Measurements from ENCODE around the gene ZBTB47. TPM values are rescaled to one million over a fixed set of nuclear protein-coding genes. Genes with fewer than 3 reads are reported as not detected.

ZBTB47 gene
- total RNA-seq, 5 donors from 2014 or later (not counting 1 experiment from before 2014, with no cell fraction given): 0.53 to 1.2 (median 0.98) TPM

GRCh38 chr3:42670670-42671069 lies 17.2 kb downstream of the ZBTB47 start:
- Mint-ChIP-seq H3K27me3 (peaks cover 0 to 5% of the 10 kb centered on the region in 2 donors), H3K9me3 (peaks cover 0 to 7% (median 3%) of the 10 kb centered on the region in 3 donors), H3K4me1 (no peaks in the 10 kb centered on the region), H3K36me3 (no peaks in the 10 kb centered on the region), H3K27ac (no peak overlapping the region), H3K4me3 (no peak overlapping the region)
- DNase-seq: peak in 1 of 35 experiments; percentile 7
- no peaks in the 10 kb centered on the region for H3K9me3 ChIP-seq
- H3K4me3 ChIP-seq (ENCODE audit: control insufficient read depth in 1 of 2, extremely low read depth in 1 of 2, low read length in 1 of 2): no peak overlapping the region
- H3K4me1 ChIP-seq (ENCODE audit: control insufficient read depth in 1 of 2, extremely low read depth in 1 of 2, insufficient read depth in 2 of 2, low read length in 2 of 2): no peaks in the 10 kb centered on the region
- peaks cover 0 to 20% of the 10 kb centered on the region in 2 experiments for H3K27me3 ChIP-seq (replicated peaks in 1 of 2; ENCODE audit: control insufficient read depth in 2 of 2, extremely low read depth in 1 of 2, insufficient read depth in 2 of 2, low read length in 1 of 2)
- H3K27ac ChIP-seq (ENCODE audit: low read length): no peak overlapping the region
- no peaks in the 10 kb centered on the region for H3K36me3 ChIP-seq (ENCODE audit: control insufficient read depth in 2 of 2, extremely low read depth in 1 of 2, insufficient read depth in 1 of 2, low read length in 1 of 2)
- POLR2A ChIA-PET: no interaction called here
- CTCF ChIA-PET: no interaction called here
- no peak for ATAC-seq (replicated peaks in 1 of 4)
- WGBS (ENCODE audit: insufficient coverage): no CpG with 5 or more reads among the region's 1 CpG

- CTCF ChIA-PET: no interaction called here
- Mint-ChIP-seq H3K27ac (no peak overlapping the region), H3K4me3 (no peak overlapping the region), H3K27me3 (peaks cover 0 to 2% of the 10 kb centered on the region in 2 donors), H3K9me3 (peaks cover 3 to 24% (median 9%) of the 10 kb centered on the region in 3 donors), H3K36me3 (peaks cover under 1% of the 10 kb centered on the region), H3K4me1 (no peaks in the 10 kb centered on the region)
- no peak overlapping the region for H3K4me3 ChIP-seq (ENCODE audit: control insufficient read depth in 1 of 2, extremely low read depth in 1 of 2, low read length in 1 of 2)
- H3K36me3 ChIP-seq (ENCODE audit: control insufficient read depth in 2 of 2, extremely low read depth in 1 of 2, insufficient read depth in 1 of 2, low read length in 1 of 2): no peaks in the 10 kb centered on the region
- H3K27ac ChIP-seq (ENCODE audit: low read length): no peak overlapping the region
- H3K27me3 ChIP-seq (replicated peaks in 1 of 2; ENCODE audit: control insufficient read depth in 2 of 2, extremely low read depth in 1 of 2, insufficient read depth in 2 of 2, low read length in 1 of 2): peaks cover 0 to 10% of the 10 kb centered on the region in 2 experiments
- POLR2A ChIA-PET: no interaction called here
- H3K4me1 ChIP-seq (ENCODE audit: control insufficient read depth in 1 of 2, extremely low read depth in 1 of 2, insufficient read depth in 2 of 2, low read length in 2 of 2): no peaks in the 10 kb centered on the region
- H3K9me3 ChIP-seq: no peaks in the 10 kb centered on the region
- no peak for ATAC-seq (replicated peaks in 1 of 4)
- no CpG with 5 or more reads among the region's 1 CpG for WGBS (ENCODE audit: insufficient coverage)
- DNase-seq: no peak
Observed at GRCh38 chr3:42672515-42672914, 19.0 kb downstream of the ZBTB47 start.

DNA sequence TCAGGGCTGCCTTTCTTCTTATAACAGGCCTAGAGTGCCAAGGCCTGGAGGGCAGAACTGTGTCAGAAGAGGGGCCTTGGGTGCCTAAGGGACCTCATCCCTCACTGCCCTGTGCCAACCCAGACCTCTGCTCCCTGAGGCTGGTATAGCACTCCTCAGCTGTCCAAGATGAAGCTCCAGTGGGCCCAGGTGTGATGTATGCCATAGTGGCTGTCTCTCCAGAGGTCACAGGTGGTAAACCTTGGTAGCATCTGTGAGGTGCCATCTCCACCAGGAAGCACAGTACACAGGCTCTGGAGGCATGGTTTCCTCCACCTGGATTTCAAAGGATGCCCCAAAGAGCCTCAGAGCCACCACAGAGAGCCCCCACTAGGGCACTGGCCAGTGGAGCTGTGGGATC lies 19.6 kb downstream of the ZBTB47 start:
- no peaks in the 10 kb centered on the region for H3K36me3 ChIP-seq (ENCODE audit: control insufficient read depth in 2 of 2, extremely low read depth in 1 of 2, insufficient read depth in 1 of 2, low read length in 1 of 2)

GRCh38 chr3:42674146-42674545 lies 20.6 kb downstream of the ZBTB47 start:
- Mint-ChIP-seq H3K4me1 (no peaks in the 10 kb centered on the region), H3K27me3 (no peaks in the 10 kb centered on the region), H3K27ac (no peak overlapping the region), H3K36me3 (peaks cover 5% of the 10 kb centered on the region), H3K4me3 (no peak overlapping the region), H3K9me3 (peaks cover 10 to 34% (median 21%) of the 10 kb centered on the region in 3 donors)
- H3K9me3 ChIP-seq: no peaks in the 10 kb centered on the region
- H3K27ac ChIP-seq (ENCODE audit: low read length): no peak overlapping the region
- DNase-seq (no peak), ATAC-seq (replicated peaks in 1 of 4) (no peak)
- no CpG with 5 or more reads among the region's 3 CpGs for WGBS (ENCODE audit: insufficient coverage)
- no peaks in the 10 kb centered on the region for H3K4me1 ChIP-seq (ENCODE audit: control insufficient read depth in 1 of 2, extremely low read depth in 1 of 2, insufficient read depth in 2 of 2, low read length in 2 of 2)
- no peaks in the 10 kb centered on the region for H3K27me3 ChIP-seq (replicated peaks in 1 of 2; ENCODE audit: control insufficient read depth in 2 of 2, extremely low read depth in 1 of 2, insufficient read depth in 2 of 2, low read length in 1 of 2)
- no peaks in the 10 kb centered on the region for H3K36me3 ChIP-seq (ENCODE audit: control insufficient read depth in 2 of 2, extremely low read depth in 1 of 2, insufficient read depth in 1 of 2, low read length in 1 of 2)
- no peak overlapping the region for H3K4me3 ChIP-seq (ENCODE audit: control insufficient read depth in 1 of 2, extremely low read depth in 1 of 2, low read length in 1 of 2)
- ChIA-PET POLR2A (no interaction called here), CTCF (no interaction called here)

More for the DNA sequence above, 19.6 kb downstream of the ZBTB47 start:
- Mint-ChIP-seq H3K27ac (no peak overlapping the region), H3K9me3 (peaks cover 9 to 29% (median 15%) of the 10 kb centered on the region in 3 donors), H3K36me3 (peaks cover 5% of the 10 kb centered on the region), H3K27me3 (no peaks in the 10 kb centered on the region), H3K4me1 (no peaks in the 10 kb centered on the region), H3K4me3 (no peak overlapping the region)
- Histone ChIP-seq H3K27me3 (replicated peaks in 1 of 2; ENCODE audit: control insufficient read depth in 2 of 2, extremely low read depth in 1 of 2, insufficient read depth in 2 of 2, low read length in 1 of 2) (peaks cover 0 to 6% of the 10 kb centered on the region in 2 experiments), H3K4me3 (ENCODE audit: control insufficient read depth in 1 of 2, extremely low read depth in 1 of 2, low read length in 1 of 2) (no peak overlapping the region), H3K4me1 (ENCODE audit: control insufficient read depth in 1 of 2, extremely low read depth in 1 of 2, insufficient read depth in 2 of 2, low read length in 2 of 2) (no peaks in the 10 kb centered on the region), H3K9me3 (no peaks in the 10 kb centered on the region), H3K27ac (ENCODE audit: low read length) (no peak overlapping the region)
- no peak for DNase-seq
- POLR2A ChIA-PET: no interaction called here
- no peak for ATAC-seq (replicated peaks in 1 of 4)
- CTCF ChIA-PET: no interaction called here

DNA sequence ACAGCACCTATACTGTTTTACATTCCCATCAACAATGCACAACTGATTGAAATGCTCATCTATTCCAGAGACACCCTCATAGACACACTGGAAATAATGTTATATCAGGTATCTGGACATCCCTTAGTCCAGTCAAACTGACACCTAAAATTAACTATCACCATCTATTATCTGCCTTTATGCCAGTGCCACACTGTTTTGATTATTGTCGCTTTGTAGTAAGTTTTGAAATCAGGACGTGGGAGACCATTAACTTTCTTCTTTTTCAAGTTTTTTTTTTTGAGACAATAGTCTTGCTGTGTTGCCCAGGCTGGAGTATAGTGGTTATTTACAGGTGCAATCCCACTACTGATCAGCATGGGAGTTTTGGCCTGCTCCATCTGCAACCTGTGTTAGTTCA lies 22.4 kb downstream of the ZBTB47 start:
- ChIA-PET CTCF (no interaction called here), POLR2A (no interaction called here)
- Mint-ChIP-seq H3K4me1 (no peaks in the 10 kb centered on the region), H3K9me3 (peaks cover 10 to 34% (median 21%) of the 10 kb centered on the region in 3 donors), H3K36me3 (peaks cover 5% of the 10 kb centered on the region), H3K27me3 (no peaks in the 10 kb centered on the region), H3K27ac (no peak overlapping the region), H3K4me3 (no peak overlapping the region)
- Histone ChIP-seq H3K9me3 (no peaks in the 10 kb centered on the region), H3K27ac (ENCODE audit: low read length) (no peak overlapping the region), H3K4me3 (ENCODE audit: control insufficient read depth in 1 of 2, extremely low read depth in 1 of 2, low read length in 1 of 2) (no peak overlapping the region), H3K27me3 (replicated peaks in 1 of 2; ENCODE audit: control insufficient read depth in 2 of 2, extremely low read depth in 1 of 2, insufficient read depth in 2 of 2, low read length in 1 of 2) (peaks cover 0 to 2% of the 10 kb centered on the region in 2 experiments), H3K36me3 (ENCODE audit: control insufficient read depth in 2 of 2, extremely low read depth in 1 of 2, insufficient read depth in 1 of 2, low read length in 1 of 2) (no peaks in the 10 kb centered on the region), H3K4me1 (ENCODE audit: control insufficient read depth in 1 of 2, extremely low read depth in 1 of 2, insufficient read depth in 2 of 2, low read length in 2 of 2) (no peaks in the 10 kb centered on the region)
- no CpG with 5 or more reads among the region's 2 CpGs for WGBS (ENCODE audit: insufficient coverage)
- no peak for ATAC-seq (replicated peaks in 1 of 4)
- DNase-seq: no peak

GRCh38 chr3:42678447-42678846 lies 24.9 kb downstream of the ZBTB47 start:
- Mint-ChIP-seq H3K27ac (no peak overlapping the region), H3K9me3 (peaks cover 7 to 28% (median 21%) of the 10 kb centered on the region in 3 donors), H3K36me3 (peaks cover 5% of the 10 kb centered on the region), H3K4me1 (no peaks in the 10 kb centered on the region), H3K27me3 (peaks cover 4 to 7% of the 10 kb centered on the region in 2 donors), H3K4me3 (no peak overlapping the region)
- H3K9me3 ChIP-seq: no peaks in the 10 kb centered on the region
- H3K4me3 ChIP-seq (ENCODE audit: control insufficient read depth in 1 of 2, extremely low read depth in 1 of 2, low read length in 1 of 2): no peak overlapping the region
- WGBS (ENCODE audit: insufficient coverage): no CpG with 5 or more reads among the region's 2 CpGs
- ChIA-PET CTCF (no interaction called here), POLR2A (no interaction called here)
- H3K27me3 ChIP-seq (replicated peaks in 1 of 2; ENCODE audit: control insufficient read depth in 2 of 2, extremely low read depth in 1 of 2, insufficient read depth in 2 of 2, low read length in 1 of 2): peaks cover 0 to 4% of the 10 kb centered on the region in 2 experiments
- DNase-seq (no peak), ATAC-seq (replicated peaks in 1 of 4) (no peak)
- no peaks in the 10 kb centered on the region for H3K4me1 ChIP-seq (ENCODE audit: control insufficient read depth in 1 of 2, extremely low read depth in 1 of 2, insufficient read depth in 2 of 2, low read length in 2 of 2)
- H3K36me3 ChIP-seq (ENCODE audit: control insufficient read depth in 2 of 2, extremely low read depth in 1 of 2, insufficient read depth in 1 of 2, low read length in 1 of 2): no peaks in the 10 kb centered on the region
- H3K27ac ChIP-seq (ENCODE audit: low read length): no peak overlapping the region

GRCh38 chr3:42680271-42680670 lies 26.8 kb downstream of the ZBTB47 start:
- Histone ChIP-seq H3K36me3 (ENCODE audit: control insufficient read depth in 2 of 2, extremely low read depth in 1 of 2, insufficient read depth in 1 of 2, low read length in 1 of 2) (no peaks in the 10 kb centered on the region), H3K4me1 (ENCODE audit: control insufficient read depth in 1 of 2, extremely low read depth in 1 of 2, insufficient read depth in 2 of 2, low read length in 2 of 2) (no peaks in the 10 kb centered on the region), H3K27me3 (replicated peaks in 1 of 2; ENCODE audit: control insufficient read depth in 2 of 2, extremely low read depth in 1 of 2, insufficient read depth in 2 of 2, low read length in 1 of 2) (peaks cover 0 to 13% of the 10 kb centered on the region in 2 experiments), H3K4me3 (ENCODE audit: control insufficient read depth in 1 of 2, extremely low read depth in 1 of 2, low read length in 1 of 2) (no peak overlapping the region), H3K9me3 (no peaks in the 10 kb centered on the region), H3K27ac (ENCODE audit: low read length) (no peak overlapping the region)
- Mint-ChIP-seq H3K4me1 (no peaks in the 10 kb centered on the region), H3K4me3 (no peak overlapping the region), H3K27ac (no peak overlapping the region), H3K36me3 (peaks cover 5% of the 10 kb centered on the region), H3K9me3 (peaks cover 7 to 28% (median 21%) of the 10 kb centered on the region in 3 donors), H3K27me3 (peaks cover 7 to 11% of the 10 kb centered on the region in 2 donors)
- CTCF ChIA-PET: no interaction called here
- DNase-seq: no peak
- WGBS (ENCODE audit: insufficient coverage): no CpG with 5 or more reads among the region's 1 CpG
- no peak for ATAC-seq (replicated peaks in 1 of 4)
- POLR2A ChIA-PET: no interaction called here

Data from T-cell (primary cell).